ENCODE results near the gene DEFB132.

DEFB132 gene

GRCh38 chr20:227439-228105 is 30.0 kb upstream of the DEFB132 start:
- peak; percentile 11 for DNase-seq
- Histone ChIP-seq H2AFZ (ENCODE audit: low read length) (peak overlapping the region; percentile 58), H3K36me3 (replicated peaks; ENCODE audit: insufficient read depth, low read length) (no peaks in the 10 kb centered on the region), H3K4me1 (ENCODE audit: low read length) (peaks cover 5% of the 10 kb centered on the region), H3K27ac (ENCODE audit: low read length) (peak overlapping the region; percentile 29; the same call in 1 of the 2 replicates), H3K9me2 (replicated peaks; ENCODE audit: insufficient read depth, low read length) (no peaks in the 10 kb centered on the region), H3K9ac (ENCODE audit: low read length) (no peak overlapping the region), H3K79me2 (ENCODE audit: low read length) (no peaks in the 10 kb centered on the region), H3K9me3 (replicated peaks; ENCODE audit: insufficient read depth, low read length) (no peaks in the 10 kb centered on the region), H3K4me3 (ENCODE audit: low read length) (no peak overlapping the region), H3K27me3 (replicated peaks; ENCODE audit: insufficient read depth, low read length) (no peaks in the 10 kb centered on the region), H4K20me1 (ENCODE audit: insufficient read depth, low read length) (no peaks in the 10 kb centered on the region), H3K4me2 (ENCODE audit: low read depth, low read length) (0 out of 2 replicates have a peak overlapping the region, but pooled peaks have one; percentile 13), H3F3A (ENCODE audit: insufficient read depth, low read length) (no peaks in the 10 kb centered on the region)
- TF ChIP-seq EZH2 (optimal IDR thresholded peaks at IDR 0.05; ENCODE audit: low read depth, low read length) (no peak), CTCF (IDR thresholded peaks at IDR 0.05; ENCODE audit: low read length) (no peak), EZH2phosphoT487 (IDR thresholded peaks at IDR 0.05; ENCODE audit: low read length) (no peak)

GRCh38 chr20:235891-236290 is 21.6 kb upstream of the DEFB132 start:
- H3K27ac ChIP-seq (ENCODE audit: low read length), result no peak overlapping the region
- H3K4me2 ChIP-seq (ENCODE audit: low read depth, low read length), result no peak overlapping the region
- no peaks in the 10 kb centered on the region for H3K9me3 ChIP-seq (replicated peaks; ENCODE audit: insufficient read depth, low read length)
- no peaks in the 10 kb centered on the region for H4K20me1 ChIP-seq (ENCODE audit: insufficient read depth, low read length)
- TF ChIP-seq CTCF (IDR thresholded peaks at IDR 0.05; ENCODE audit: low read length) (no peak), EZH2 (optimal IDR thresholded peaks at IDR 0.05; ENCODE audit: low read depth, low read length) (no peak), EZH2phosphoT487 (IDR thresholded peaks at IDR 0.05; ENCODE audit: low read length) (no peak)
- no peak overlapping the region for H2AFZ ChIP-seq (ENCODE audit: low read length)
- H3F3A ChIP-seq (ENCODE audit: insufficient read depth, low read length), result no peaks in the 10 kb centered on the region
- H3K9ac ChIP-seq (ENCODE audit: low read length), result no peak overlapping the region
- no peaks in the 10 kb centered on the region for H3K9me2 ChIP-seq (replicated peaks; ENCODE audit: insufficient read depth, low read length)
- no peaks in the 10 kb centered on the region for H3K27me3 ChIP-seq (replicated peaks; ENCODE audit: insufficient read depth, low read length)
- peaks cover 5% of the 10 kb centered on the region; the same call in 1 of the 2 replicates for H3K4me1 ChIP-seq (ENCODE audit: low read length)
- H3K79me2 ChIP-seq (ENCODE audit: low read length), result no peaks in the 10 kb centered on the region
- no peaks in the 10 kb centered on the region for H3K36me3 ChIP-seq (replicated peaks; ENCODE audit: insufficient read depth, low read length)
- DNase-seq, result no peak
- H3K4me3 ChIP-seq (ENCODE audit: low read length), result no peak overlapping the region

- no peaks in the 10 kb centered on the region for H3K79me2 ChIP-seq (ENCODE audit: low read length)
- H3K27ac ChIP-seq (ENCODE audit: low read length), result no peak overlapping the region
- H3K9me3 ChIP-seq (replicated peaks; ENCODE audit: insufficient read depth, low read length), result no peaks in the 10 kb centered on the region
- no peaks in the 10 kb centered on the region for H4K20me1 ChIP-seq (ENCODE audit: insufficient read depth, low read length)
- H3K36me3 ChIP-seq (replicated peaks; ENCODE audit: insufficient read depth, low read length), result no peaks in the 10 kb centered on the region
- peak overlapping the region; percentile 59 for H2AFZ ChIP-seq (ENCODE audit: low read length)
- peak overlapping the region; percentile 39 for H3K4me2 ChIP-seq (ENCODE audit: low read depth, low read length)
- no peaks in the 10 kb centered on the region for H3K9me2 ChIP-seq (replicated peaks; ENCODE audit: insufficient read depth, low read length)
- no peaks in the 10 kb centered on the region for H3K27me3 ChIP-seq (replicated peaks; ENCODE audit: insufficient read depth, low read length)
- H3K4me1 ChIP-seq (ENCODE audit: low read length), result peaks cover 5% of the 10 kb centered on the region; the same call in 1 of the 2 replicates
- TF ChIP-seq EZH2 (optimal IDR thresholded peaks at IDR 0.05; ENCODE audit: low read depth, low read length) (no peak), EZH2phosphoT487 (IDR thresholded peaks at IDR 0.05; ENCODE audit: low read length) (no peak), CTCF (IDR thresholded peaks at IDR 0.05; ENCODE audit: low read length) (no peak)
- H3F3A ChIP-seq (ENCODE audit: insufficient read depth, low read length), result no peaks in the 10 kb centered on the region
- no peak for DNase-seq
- H3K4me3 ChIP-seq (ENCODE audit: low read length), result peak overlapping the region; percentile 20; the same call in 1 of the 2 replicates
- no peak overlapping the region for H3K9ac ChIP-seq (ENCODE audit: low read length)
Observed at GRCh38 chr20:237489-237888, 20.0 kb upstream of the DEFB132 start.
